Hematopoietic multipotent progenitor cell treated with erythropoietin and hydrocortisone succinate and interleukin-3 and kit ligand, for 8 days (in vitro differentiated cells): ENCODE results near the gene CTXN1.

Source experiments
- DNase-seq: peaks from one replicate; pipeline ENCODE4 v3.0.0-alpha.2; 2015

Gene CTXN1

DNA sequence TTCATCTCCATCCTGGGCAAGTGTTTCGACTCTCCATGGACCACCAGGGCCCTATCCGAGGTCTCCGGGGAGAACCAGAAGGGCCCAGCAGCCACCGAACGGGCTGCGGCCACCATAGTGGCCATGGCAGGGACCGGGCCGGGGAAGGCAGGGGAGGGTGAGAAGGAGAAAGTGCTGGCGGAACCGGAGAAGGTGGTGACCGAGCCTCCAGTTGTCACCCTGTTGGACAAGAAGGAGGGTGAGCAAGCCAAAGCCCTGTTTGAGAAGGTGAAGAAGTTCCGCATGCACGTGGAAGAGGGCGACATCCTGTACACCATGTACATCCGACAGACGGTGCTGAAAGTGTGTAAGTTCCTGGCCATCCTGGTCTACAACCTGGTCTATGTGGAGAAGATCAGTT is 27.0 kb downstream of the CTXN1 start:
- DNase-seq: no peak

DNA sequence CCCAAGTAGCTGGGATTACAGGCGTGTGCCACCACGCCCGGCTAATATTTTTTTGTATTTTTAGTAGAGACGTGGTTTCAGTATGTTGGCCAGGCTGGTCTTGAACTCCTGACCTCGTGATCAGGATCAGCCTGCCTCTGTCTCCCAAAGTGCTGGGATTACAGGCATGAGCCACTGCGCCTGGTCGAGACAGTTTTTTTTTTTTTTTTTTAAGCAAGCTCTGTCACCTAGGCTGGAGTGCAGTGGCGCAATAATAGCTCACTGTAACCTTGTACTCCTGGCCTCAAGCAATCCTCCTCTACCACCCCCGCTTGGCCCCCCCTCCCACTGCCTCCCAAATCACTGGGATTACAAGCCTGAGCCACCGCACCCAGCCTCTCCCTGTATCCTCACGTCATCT is 28.6 kb downstream of the CTXN1 start:
- no peak for DNase-seq

DNA sequence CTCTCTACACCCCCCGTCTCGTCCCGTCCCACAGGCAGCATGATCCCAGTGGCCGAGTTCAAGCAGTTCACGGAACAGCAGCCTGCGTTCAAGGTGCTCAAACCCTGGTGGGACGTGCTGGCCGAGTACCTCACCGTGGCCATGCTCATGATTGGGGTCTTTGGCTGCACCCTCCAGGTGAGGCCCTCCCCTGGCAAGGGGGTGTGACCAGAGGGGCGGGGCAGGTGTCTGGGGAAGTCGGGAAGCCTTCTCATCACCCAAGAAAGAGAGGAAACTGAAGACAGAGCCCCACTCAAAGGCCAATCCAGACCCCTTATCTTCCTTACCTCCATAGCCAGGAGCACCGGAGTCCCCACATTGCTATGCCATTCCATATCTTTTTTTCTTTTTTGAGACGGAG is 30.4 kb downstream of the CTXN1 start:
- DNase-seq: no peak

DNA sequence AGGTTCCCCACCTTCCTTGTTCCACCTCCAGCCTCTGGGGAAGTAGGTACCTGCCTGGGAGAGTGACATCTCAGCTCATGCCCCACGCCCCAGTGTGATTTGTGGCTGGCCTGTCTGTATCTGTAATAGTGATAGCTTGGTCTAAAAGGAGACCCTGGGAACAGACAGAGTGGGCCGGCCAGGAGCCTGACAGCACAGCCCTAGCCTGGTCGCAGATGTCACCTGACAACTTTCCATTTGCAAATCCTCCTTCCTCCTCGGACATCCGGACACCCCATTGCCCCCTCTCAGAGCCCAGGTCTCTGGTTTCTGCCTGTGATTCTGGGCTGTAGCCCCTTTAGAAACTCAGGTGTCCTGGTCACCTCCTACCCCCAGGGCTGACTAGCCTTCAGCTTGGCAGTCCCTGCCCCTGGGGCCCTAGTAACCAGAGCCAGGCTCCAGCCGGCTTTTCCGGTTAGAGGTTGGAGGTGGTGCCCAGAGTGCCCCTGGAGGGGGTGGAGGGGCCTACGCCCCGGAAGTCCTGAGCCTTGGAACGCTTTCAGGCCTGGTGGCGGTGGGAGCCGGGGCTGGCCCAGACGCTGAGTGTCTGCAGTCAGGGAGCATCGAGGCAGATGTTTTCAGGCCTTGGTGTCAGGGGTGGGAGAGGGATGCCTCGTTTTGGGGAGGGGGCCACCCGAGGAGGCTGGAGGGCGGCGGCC is 31.2 kb downstream of the CTXN1 start:
- no peak for DNase-seq

DNA sequence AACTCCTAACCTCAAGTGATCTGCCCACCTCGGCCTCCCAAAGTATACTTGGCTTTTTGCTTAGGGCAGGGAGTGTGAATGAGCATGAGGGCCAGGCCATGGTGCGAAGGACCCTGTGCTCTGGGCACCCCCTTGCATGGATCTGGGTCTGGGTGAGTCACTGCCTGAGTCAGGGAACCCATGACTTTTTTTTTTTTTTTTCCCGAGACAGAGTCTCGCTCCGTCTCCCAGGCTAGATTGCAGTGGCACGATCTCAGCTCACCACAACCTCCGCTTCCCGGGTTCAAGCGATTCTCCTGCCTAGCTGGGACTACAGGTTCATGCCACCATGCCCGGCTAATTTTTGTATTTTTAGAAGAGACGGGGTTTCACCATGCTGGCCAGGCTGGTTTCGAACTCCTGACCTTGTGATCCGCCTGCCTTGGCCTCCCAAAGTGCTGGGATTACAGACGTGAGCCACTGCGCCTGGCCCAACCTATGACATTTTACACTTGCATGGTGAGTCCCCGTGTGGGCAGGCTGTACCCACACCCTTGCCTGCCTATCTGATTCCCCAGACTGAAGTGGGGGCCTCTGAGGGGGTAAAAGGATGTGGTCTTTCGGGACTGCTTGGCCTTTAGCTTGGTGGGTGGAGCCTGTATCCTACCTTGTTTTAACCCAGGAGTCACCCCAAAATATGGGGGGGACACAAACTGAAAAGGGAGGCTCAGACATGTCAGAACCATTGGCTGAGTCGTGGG is 32.4 kb downstream of the CTXN1 start:
- peak; percentile 36 for DNase-seq

DNA sequence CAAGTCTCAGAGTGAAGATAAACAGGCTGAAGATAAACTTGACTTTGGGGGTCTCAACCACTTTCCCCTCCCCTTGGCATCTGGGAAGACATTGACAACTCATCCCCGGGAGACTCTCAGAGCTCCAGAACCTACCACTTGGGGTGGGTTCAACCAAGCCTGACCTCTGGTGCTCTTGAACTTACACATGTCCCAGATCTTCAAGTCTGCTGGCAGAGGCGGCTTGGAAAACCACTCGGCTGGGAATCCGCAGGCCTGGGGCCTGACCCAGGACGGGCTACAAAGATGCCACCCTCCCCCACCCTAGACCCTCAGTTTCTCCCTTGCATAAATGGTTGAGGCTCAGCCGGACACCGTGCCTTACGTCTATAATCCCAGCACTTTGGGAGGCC is 37.1 kb downstream of the CTXN1 start:
- DNase-seq: no peak

DNA sequence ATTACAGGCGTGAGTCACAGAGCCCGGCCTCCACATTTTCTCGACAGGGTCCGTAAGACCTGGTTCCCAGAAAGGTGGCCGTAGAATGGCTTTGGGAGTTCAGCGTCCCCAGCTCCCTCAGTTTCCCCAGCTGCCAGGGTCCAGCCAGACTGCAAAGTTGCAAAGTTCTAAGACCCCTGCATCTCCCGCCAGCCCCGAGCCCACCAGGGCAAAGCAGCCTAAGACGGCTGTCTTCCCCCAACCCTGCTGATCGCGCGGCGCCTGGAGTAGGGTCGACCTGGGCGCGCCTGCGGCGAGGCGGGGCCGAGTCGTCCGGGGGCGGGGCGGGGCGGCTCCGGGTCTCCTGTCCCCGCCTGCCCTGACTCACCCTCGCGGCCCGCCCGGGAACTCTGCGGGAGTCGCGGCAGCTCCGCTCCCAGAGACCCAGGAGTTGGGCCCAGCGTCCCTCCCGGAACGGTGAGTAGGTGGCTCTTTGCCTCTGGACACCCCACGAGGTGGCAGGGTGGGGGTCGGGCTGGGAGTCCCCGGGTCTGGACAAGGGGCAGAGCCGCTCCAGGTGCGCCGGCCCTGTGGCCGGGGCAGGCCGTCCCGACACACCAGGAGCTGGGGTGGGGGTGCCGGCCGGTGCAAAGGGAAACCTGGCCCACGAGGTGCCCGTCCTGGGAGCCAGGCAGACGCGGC is 37.6 kb downstream of the CTXN1 start, which contains the start of gene LRRC8E:
TSS of gene LRRC8E (plus strand) at position 366 of the 681 bp plus-strand sequence. CDS start 7,094 bp downstream, outside the sequence.
- DNase-seq: peak; percentile 14

DNA sequence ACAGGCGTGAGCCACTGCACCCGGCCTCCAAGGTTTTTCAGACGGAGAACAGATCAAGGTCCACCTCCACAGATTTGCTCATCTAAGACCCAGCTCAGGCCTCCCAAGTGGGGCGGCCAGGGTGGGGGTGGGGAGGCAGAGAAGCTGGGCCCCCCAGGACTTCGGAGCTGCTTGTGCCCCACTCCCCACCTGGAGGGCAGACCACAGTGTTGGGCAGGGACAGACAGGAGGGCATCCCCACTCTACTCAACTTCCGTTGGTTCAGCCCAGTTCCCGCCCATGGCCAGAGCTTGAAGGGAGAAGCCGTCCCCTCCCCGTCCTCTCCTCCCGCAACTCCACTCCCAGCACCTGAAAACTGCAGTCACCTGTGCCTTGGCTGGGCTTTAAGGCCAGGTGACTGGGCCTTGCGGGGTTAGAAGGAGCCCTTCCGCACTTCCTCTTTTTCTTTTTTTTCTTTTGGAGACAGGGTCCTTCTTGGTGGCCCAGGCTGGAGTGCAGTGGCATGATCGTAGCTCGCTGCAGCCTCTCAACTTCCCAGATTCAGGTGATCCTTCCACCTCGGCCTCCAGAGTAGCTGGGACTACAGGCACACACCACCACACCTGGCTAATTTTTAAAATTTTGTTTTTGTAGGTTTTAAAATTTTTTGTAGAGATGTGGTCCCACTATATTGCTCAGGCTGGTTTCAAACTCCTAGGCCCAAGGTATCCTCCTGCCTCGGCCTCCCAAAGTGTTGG is 38.4 kb downstream of the CTXN1 start:
- no peak for DNase-seq

DNA sequence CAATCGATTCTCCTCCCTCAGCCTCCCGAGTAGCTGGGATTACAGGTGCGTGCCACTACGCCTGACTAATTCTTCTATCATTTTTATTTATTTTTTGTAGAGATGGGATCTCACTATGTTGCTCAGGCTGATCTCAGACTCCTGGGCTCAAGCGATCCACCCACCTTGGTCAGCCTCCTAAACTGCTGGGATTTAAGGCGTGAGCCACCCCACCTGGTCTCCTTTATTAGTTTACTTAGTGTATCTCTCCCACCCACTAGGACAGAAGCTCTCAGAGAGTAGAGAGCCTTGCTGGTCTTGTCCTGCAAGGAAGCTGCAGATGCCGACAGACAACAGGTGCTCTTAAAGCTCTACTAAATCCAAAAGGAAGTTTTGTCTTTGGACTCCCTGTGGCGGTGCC is 40.1 kb downstream of the CTXN1 start:
- no peak for DNase-seq

DNA sequence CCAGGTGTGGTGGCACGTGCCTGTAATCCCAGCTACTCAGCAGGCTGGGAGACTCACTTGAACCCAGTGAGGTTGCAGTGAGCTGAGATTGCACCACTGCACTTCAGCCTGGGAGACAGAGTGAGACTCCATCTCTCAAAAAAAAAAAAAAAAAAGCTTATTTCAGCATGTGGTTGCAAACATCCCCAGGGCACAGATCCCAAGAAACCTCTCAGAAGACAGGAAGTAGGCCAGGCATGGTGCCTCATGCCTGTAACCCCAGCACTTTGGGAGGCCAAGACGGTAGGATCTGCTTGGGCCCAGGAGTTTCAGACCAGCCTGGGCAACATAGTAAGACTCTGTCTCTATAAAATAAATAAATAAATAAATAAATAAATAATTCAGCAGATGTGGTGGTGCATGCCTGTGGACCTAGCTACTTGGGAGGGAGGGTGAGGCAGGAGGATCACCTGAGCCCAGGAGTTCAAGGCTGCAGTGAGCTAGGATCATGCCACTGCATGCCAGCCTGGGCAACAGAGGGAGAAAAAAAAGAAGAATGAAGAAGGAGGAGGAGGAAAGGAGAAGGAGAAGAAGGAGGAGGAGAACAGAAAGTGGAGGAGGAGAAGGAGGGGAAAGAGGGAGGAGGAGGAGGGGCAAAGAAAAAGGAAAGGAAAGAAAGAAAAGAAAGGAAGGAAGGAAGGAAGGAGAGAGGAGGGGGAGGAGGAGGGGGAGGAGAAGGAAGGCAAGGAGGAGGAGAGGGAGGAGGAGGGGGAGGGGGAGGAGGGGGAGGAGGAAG is 42.0 kb downstream of the CTXN1 start:
- no peak for DNase-seq

DNA sequence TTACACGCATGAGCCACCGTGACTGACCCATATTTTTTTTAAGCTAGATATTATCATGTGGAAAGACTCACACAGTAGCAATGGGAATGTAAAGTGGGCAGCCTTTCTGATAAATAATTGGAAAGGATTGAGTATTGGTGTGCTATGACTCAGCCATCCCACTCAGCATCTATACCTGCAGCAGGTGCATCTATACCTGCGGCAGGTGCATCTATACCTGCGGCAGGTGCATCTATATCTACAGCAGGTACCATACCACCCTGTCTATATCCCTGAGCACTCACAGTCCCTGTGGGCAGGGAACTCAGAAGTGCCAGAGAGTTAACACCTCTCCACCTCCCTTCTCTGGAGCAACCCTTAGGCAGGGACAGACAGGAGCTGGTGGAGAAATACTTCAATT is 42.8 kb downstream of the CTXN1 start:
- DNase-seq: no peak

DNA sequence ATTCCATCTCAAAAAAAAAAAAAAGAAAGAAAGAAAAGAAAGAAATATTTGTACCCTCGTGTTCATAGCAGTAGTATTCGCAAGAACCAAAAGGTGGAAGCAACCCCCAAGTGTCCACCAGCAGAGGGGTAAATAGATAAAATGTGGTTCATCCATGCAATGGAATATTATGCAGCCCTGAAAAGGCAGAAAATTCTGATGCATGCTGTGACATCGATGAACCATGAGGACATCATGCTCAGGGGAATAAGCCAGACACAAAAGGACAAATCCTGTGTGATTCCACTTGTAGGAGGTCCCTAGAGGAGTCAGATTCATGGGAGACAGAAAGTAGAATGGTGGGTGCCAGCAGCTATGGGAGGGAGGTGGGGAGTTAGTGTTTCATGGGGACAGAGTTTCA is 44.0 kb downstream of the CTXN1 start:
- DNase-seq: no peak

DNA sequence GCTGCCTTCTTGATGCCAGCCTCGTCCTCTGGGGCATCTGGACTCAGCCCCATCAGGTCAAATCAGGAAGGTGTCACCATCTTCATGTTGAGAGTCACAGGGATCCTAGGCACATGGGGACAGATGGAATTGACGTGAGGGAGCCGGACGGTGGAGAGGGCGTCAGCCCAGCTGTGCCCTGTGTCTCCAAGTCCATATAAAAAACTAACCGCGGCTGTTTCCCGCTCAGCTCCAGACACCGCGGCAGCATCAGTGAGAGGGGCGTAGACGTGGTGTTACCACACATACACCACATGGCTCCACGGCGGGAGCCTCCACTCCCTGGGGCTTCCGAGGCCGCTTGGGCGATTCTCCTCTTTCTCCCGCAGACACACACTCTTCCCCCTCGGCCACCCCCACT is 46.1 kb downstream of the CTXN1 start:
- no peak for DNase-seq

DNA sequence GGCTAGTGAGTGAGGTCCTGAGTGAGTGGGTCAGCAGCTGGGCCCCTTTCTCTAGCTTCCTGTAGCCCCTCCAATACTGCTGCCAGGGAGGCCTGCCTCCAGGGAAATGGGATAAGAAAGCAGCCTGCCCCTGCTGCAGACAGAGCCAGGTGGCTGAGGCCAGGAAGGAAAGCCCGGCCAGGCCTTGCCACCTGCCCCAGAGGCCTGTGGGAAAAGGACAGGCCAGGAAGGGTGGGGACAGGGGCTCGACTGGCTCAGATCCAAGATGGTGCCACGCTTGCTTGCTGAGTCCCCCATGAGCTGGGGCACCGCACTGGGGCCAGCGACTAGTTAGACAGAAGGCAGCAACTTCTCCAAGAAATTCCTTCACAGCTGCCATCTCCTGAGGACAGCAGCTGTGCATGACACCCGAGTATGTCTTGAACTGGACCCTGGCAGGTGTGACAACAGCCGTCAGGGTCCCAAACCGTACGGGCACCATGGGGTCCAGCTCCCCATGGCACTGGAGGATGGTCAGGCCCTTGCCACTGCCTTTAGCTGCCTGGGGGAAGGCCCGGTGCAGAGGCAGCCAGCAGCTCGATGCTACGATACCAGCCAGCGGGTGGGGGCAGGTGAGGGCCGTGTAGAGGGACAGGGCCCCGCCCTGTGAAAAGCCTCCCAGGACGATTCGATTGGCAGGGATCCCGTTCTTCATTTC is 46.7 kb downstream of the CTXN1 start:
- DNase-seq: no peak

DNA sequence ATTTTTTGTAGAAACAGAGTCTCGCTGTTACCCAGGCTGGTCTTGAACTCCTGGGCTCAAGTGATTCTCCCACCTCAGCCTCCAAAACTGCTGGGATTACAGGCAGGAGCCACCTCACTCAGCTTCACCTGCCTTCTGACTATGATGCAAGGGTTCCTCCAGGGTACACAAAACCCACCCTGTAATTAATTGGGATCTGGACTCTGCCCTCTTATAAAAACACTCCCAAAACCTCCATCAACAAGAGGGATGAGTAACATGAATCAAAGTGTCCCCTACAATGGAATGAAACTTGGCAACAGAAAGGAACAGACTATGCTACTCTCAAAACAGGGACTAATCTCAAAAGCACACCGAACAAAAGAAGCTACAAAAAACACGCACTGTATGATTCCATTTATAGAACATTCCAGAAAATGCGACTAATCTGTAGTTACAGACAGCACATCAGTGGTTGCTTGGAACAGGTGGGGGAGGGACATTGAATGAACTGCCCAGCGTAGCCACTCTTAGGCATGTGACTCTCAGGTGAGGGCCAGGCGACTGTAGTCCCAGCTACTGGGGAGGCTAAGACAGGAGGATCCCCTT is 48.6 kb downstream of the CTXN1 start:
- DNase-seq: no peak

DNA sequence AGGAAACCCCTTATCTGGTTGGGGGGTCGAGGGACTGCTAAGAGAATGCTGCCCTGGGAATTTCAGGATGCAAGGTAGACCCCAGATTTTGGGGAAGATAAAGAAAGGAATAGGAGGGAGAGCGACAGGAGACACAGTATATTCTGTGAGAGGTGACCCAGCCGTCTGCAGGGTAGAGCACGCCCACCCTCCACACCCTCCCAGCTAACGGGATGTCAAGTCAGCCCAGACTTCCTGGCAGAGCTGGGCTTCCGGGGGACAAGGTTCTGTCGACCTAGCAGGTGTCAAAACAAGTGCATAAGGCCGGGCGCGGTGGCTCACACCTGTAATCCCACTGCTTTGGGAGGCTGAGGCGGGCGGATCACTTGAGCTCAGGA is 51.0 kb downstream of the CTXN1 start:
- DNase-seq: no peak
